Liver (tissue), 9 donors: ENCODE measurements around the gene MAPT. TPM values are rescaled to one million over a fixed set of nuclear protein-coding genes. Genes with fewer than 3 reads are reported as not detected.

Experiments
- DNase-seq: peaks from one replicate; pipeline ENCODE4 v3.0.0-alpha.2; 2017; ENCODE audit warnings: low spot score
- H3K27ac ChIP-seq, 2 donors: one replicate each; pipeline ENCODE4 v1.7.0; 2013; ENCODE audit warnings: inconsistent platforms in 2 of 2, low read length in 2 of 2, control low read depth in 1 of 2, low read depth in 1 of 2, mild to moderate bottlenecking in 1 of 2
- H3K27me3 ChIP-seq, 4 donors: one replicate each; pipeline versions ENCODE4 v1.6.1 to v1.7.0; 2013; ENCODE audit warnings: low read length in 3 of 4, inconsistent platforms in 1 of 4, mild to moderate bottlenecking in 1 of 4, moderate library complexity in 1 of 4; ENCODE audit not compliant: control insufficient read depth in 4 of 4, insufficient read depth in 4 of 4
- H3K36me3 ChIP-seq, 4 donors: one replicate each; pipeline versions ENCODE4 v1.6.1 to v1.7.0; 2013; ENCODE audit warnings: low read length in 3 of 4, mild to moderate bottlenecking in 3 of 4, low read depth in 1 of 4, moderate library complexity in 1 of 4; ENCODE audit not compliant: control insufficient read depth in 4 of 4, insufficient read depth in 3 of 4
- H3K4me1 ChIP-seq, 4 donors: one replicate each; pipeline versions ENCODE4 v1.6.1 to v1.7.0; 2013; ENCODE audit warnings: low read length in 3 of 4, mild to moderate bottlenecking in 3 of 4, moderate library complexity in 1 of 4; ENCODE audit not compliant: control insufficient read depth in 4 of 4, insufficient read depth in 4 of 4
- H3K4me3 ChIP-seq, 3 donors: one replicate each; pipeline versions ENCODE4 v1.6.1 to v1.7.0; 2013; ENCODE audit warnings: low read length in 3 of 3, control low read depth in 1 of 3, low read depth in 1 of 3, mild to moderate bottlenecking in 1 of 3
- H3K9ac ChIP-seq, 2 donors: one replicate each; pipeline ENCODE4 v1.7.0; 2013; ENCODE audit warnings: low read length in 2 of 2, mild to moderate bottlenecking in 2 of 2, moderate library complexity in 2 of 2, control low read depth in 1 of 2, low read depth in 1 of 2
- H3K9me3 ChIP-seq, 4 donors: one replicate each; pipeline versions ENCODE4 v1.6.1 to v1.7.0; 2013; ENCODE audit warnings: low read length in 3 of 4; ENCODE audit not compliant: control insufficient read depth in 4 of 4
- EGR1 ChIP-seq, 2 donors: IDR thresholded peaks; 2 replicates each; pipeline ENCODE4 v1.6.1; 2016 to 2018; ENCODE audit warnings: antibody characterized with exemption in 2 of 2, low read depth in 2 of 2
- FOXA1 ChIP-seq: IDR thresholded peaks from 2 replicates; pipeline ENCODE4 v1.6.1; 2016; ENCODE audit warnings: antibody characterized with exemption
- FOXA2 ChIP-seq: IDR thresholded peaks from 2 replicates; pipeline ENCODE4 v1.6.1; 2016; ENCODE audit warnings: antibody characterized with exemption
- GABPA ChIP-seq, 2 donors: IDR thresholded peaks in 1 of 2; conservative IDR thresholded peaks in 1 of 2; 2 replicates each; pipeline ENCODE4 v1.6.1; 2016; ENCODE audit warnings: antibody characterized with exemption in 2 of 2, mild to moderate bottlenecking in 1 of 2, moderate library complexity in 1 of 2
- HNF4A ChIP-seq, 2 donors: conservative IDR thresholded peaks; 2 replicates each; pipeline ENCODE4 v1.6.1; 2016; ENCODE audit warnings: antibody characterized with exemption in 2 of 2, mild to moderate bottlenecking in 2 of 2
- JUND ChIP-seq, 2 donors: IDR thresholded peaks; 2 replicates each; pipeline ENCODE4 v1.6.1; 2016; ENCODE audit warnings: antibody characterized with exemption in 2 of 2
- MAX ChIP-seq: IDR thresholded peaks from 2 replicates; pipeline ENCODE4 v1.6.1; 2016; ENCODE audit warnings: antibody characterized with exemption
- NR2F2 ChIP-seq: IDR thresholded peaks from 2 replicates; pipeline ENCODE4 v1.6.1; 2016; ENCODE audit warnings: antibody characterized with exemption
- RAD21 ChIP-seq, 2 donors: IDR thresholded peaks; 2 replicates each; pipeline ENCODE4 v1.6.1; 2016; ENCODE audit warnings: antibody characterized with exemption in 2 of 2, mild to moderate bottlenecking in 2 of 2
- REST ChIP-seq: IDR thresholded peaks from 2 replicates; pipeline ENCODE4 v1.6.1; 2016; ENCODE audit warnings: antibody characterized with exemption, mild to moderate bottlenecking
- RXRA ChIP-seq, 2 donors: IDR thresholded peaks; 2 replicates each; pipeline ENCODE4 v1.6.1; 2017 to 2018; ENCODE audit warnings: antibody characterized with exemption in 2 of 2, mild to moderate bottlenecking in 1 of 2
- SP1 ChIP-seq: IDR thresholded peaks from 2 replicates; pipeline ENCODE4 v1.6.1; 2018; ENCODE audit warnings: antibody characterized with exemption, mild to moderate bottlenecking
- TAF1 ChIP-seq: conservative IDR thresholded peaks from 2 replicates; pipeline ENCODE4 v1.6.1; 2016; ENCODE audit warnings: antibody characterized with exemption, mild to moderate bottlenecking
- YY1 ChIP-seq: IDR thresholded peaks from 2 replicates; pipeline ENCODE4 v1.6.1; 2016; ENCODE audit warnings: antibody characterized with exemption, mild to moderate bottlenecking
- WGBS: extraction: QIAGEN DNeasy Blood & Tissue Kit; methylation state at CpG from one replicate; pipeline ENCODE4 v1.1.7; 2013; 5-methylcytosine and 5-hydroxymethylcytosine counted together
- polyA plus RNA-seq, 2 donors: library from polyadenylated mRNA; stranded (reverse) in 1 of 2; unstranded in 1 of 2; fragments of 200-250 nt in 1 of 2; fragments of >200 nt in 1 of 2; fragmentation: Nextera tagmentation in 1 of 2; extraction: Ambion mirVana in 1 of 2; gene quantifications; one replicate each; pipeline versions ENCODE4 v1.2.1 to v1.2.3, GENCODE V29; 2013 to 2015
- total RNA-seq, 2 donors: library from RNA; depleted of rRNA; stranded (reverse); fragments of >200 nt; gene quantifications; one replicate each; pipeline ENCODE4 v1.2.3, GENCODE V29; 2014
- donor health status: healthy.
- donor health status: healthy.
- donor health status: healthy.
- donor health status: healthy.
- donor health status: healthy.

The MAPT gene
- total and polyA plus RNA-seq, 4 donors: 0.05 to 0.67 (median 0.27) TPM

GRCh38 chr17:45992904-45993303 is 98.5 kb downstream of the MAPT start:
- 87% methylated on average over 10 of the region's 10 CpGs for WGBS
- DNase-seq: no peak
- Histone ChIP-seq H3K9ac (no peak overlapping the region), H3K4me3 (no peak overlapping the region), H3K27me3 (no peaks in the 10 kb centered on the region), H3K9me3 (no peaks in the 10 kb centered on the region), H3K27ac (no peak overlapping the region), H3K36me3 (no peaks in the 10 kb centered on the region), H3K4me1 (peaks cover 0 to 3% (median 0%) of the 10 kb centered on the region in 4 donors)
- TF ChIP-seq JUND (IDR thresholded peaks at IDR 0.05) (no peak), EGR1 (IDR thresholded peaks at IDR 0.05; ENCODE audit: low read depth in 2 of 2) (no peak)

- TF ChIP-seq EGR1 (IDR thresholded peaks at IDR 0.05; ENCODE audit: low read depth in 2 of 2) (no peak), NR2F2 (no peak), HNF4A (conservative IDR thresholded peaks at IDR 0.05) (no peak), RXRA (IDR thresholded peaks at IDR 0.05) (no peak), FOXA1 (no peak), MAX (no peak), GABPA (IDR thresholded peaks at IDR 0.05 in 1 of 2, conservative IDR thresholded peaks at IDR 0.05 in 1 of 2) (no peak), RAD21 (IDR thresholded peaks at IDR 0.05) (no peak), JUND (IDR thresholded peaks at IDR 0.05) (no peak), FOXA2 (no peak), REST (no peak)
- no peak overlapping the region for H3K9ac ChIP-seq
- H3K4me1 ChIP-seq: no peaks in the 10 kb centered on the region
- no peaks in the 10 kb centered on the region for H3K9me3 ChIP-seq
- H3K27me3 ChIP-seq: no peaks in the 10 kb centered on the region
- no peaks in the 10 kb centered on the region for H3K36me3 ChIP-seq
- H3K4me3 ChIP-seq: no peak overlapping the region
- no peak for DNase-seq
- no peak overlapping the region for H3K27ac ChIP-seq
- WGBS: 87% methylated on average over 16 of the region's 16 CpGs
These were observed 99.7 kb downstream of the MAPT start for GRCh38 chr17:45993962-45994627.

- no peaks in the 10 kb centered on the region for H3K36me3 ChIP-seq
- DNase-seq: no peak
- no peaks in the 10 kb centered on the region for H3K27me3 ChIP-seq
- no peak overlapping the region for H3K27ac ChIP-seq
- H3K9me3 ChIP-seq: no peaks in the 10 kb centered on the region
- H3K4me1 ChIP-seq: no peaks in the 10 kb centered on the region
- WGBS: 96% methylated on average over 8 of the region's 8 CpGs
- H3K4me3 ChIP-seq: no peak overlapping the region
- TF ChIP-seq SP1 (no peak), NR2F2 (no peak), TAF1 (no peak), YY1 (no peak), FOXA1 (no peak)
- no peak overlapping the region for H3K9ac ChIP-seq
These were observed 100.6 kb downstream of the MAPT start for GRCh38 chr17:45994987-45995386.
